Bronchial epithelial cell (primary cell): ENCODE data around the gene CELSR1. TPM values are rescaled to one million over a fixed set of nuclear protein-coding genes. Genes with fewer than 3 reads are reported as not detected.

Experiments
- DNase-seq: peaks from one replicate; pipeline ENCODE4 v3.0.0-alpha.2; 2010; ENCODE audit warnings: low read depth
- FAIRE-seq: peaks from 2 replicates; lab custom pipeline; 2011; peaks lifted over from hg19 to GRCh38; lab: Jason Lieb, UNC
- H3K27me3 ChIP-seq: 2 replicates; pipeline ENCODE4 v1.5.1; 2011; ENCODE audit warnings: low read length; ENCODE audit not compliant: control insufficient read depth, insufficient read depth
- H3K36me3 ChIP-seq: 2 replicates; pipeline ENCODE4 v1.5.1; 2011; ENCODE audit warnings: low read length; ENCODE audit not compliant: control insufficient read depth, insufficient read depth
- H3K4me3 ChIP-seq: 2 replicates; pipeline ENCODE4 v1.5.1; 2011; ENCODE audit warnings: mild to moderate bottlenecking, low read depth, low read length, control low read depth
- total RNA-seq: library from RNA; depleted of rRNA; stranded (reverse); fragments of >200 nt; gene quantifications from 2 replicates; pipeline ENCODE4 v1.2.1, GENCODE V29; 2014
- TF ChIP-seq, protein P1 (sequence below): IDR thresholded peaks from 2 replicates; pipeline ENCODE4 v1.5.1; 2011; ENCODE audit warnings: mild to moderate bottlenecking, moderate library complexity, low read length, control low read depth, inconsistent platforms; ENCODE audit not compliant: insufficient read depth, severe bottlenecking

Gene CELSR1
- total RNA-seq, 1 donor from 2014 or later, result 39.0 TPM

GRCh38 chr22:46464296-46464695 is 73.1 kb downstream of the CELSR1 start:
- FAIRE-seq, result no peak
- no peak overlapping the region for H3K4me3 ChIP-seq
- TF ChIP-seq, protein P1, sequence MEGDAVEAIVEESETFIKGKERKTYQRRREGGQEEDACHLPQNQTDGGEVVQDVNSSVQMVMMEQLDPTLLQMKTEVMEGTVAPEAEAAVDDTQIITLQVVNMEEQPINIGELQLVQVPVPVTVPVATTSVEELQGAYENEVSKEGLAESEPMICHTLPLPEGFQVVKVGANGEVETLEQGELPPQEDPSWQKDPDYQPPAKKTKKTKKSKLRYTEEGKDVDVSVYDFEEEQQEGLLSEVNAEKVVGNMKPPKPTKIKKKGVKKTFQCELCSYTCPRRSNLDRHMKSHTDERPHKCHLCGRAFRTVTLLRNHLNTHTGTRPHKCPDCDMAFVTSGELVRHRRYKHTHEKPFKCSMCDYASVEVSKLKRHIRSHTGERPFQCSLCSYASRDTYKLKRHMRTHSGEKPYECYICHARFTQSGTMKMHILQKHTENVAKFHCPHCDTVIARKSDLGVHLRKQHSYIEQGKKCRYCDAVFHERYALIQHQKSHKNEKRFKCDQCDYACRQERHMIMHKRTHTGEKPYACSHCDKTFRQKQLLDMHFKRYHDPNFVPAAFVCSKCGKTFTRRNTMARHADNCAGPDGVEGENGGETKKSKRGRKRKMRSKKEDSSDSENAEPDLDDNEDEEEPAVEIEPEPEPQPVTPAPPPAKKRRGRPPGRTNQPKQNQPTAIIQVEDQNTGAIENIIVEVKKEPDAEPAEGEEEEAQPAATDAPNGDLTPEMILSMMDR, result no peak
- no peak for DNase-seq
- H3K27me3 ChIP-seq, result no peaks in the 10 kb centered on the region
- H3K36me3 ChIP-seq, result peaks cover 25% of the 10 kb centered on the region

DNA sequence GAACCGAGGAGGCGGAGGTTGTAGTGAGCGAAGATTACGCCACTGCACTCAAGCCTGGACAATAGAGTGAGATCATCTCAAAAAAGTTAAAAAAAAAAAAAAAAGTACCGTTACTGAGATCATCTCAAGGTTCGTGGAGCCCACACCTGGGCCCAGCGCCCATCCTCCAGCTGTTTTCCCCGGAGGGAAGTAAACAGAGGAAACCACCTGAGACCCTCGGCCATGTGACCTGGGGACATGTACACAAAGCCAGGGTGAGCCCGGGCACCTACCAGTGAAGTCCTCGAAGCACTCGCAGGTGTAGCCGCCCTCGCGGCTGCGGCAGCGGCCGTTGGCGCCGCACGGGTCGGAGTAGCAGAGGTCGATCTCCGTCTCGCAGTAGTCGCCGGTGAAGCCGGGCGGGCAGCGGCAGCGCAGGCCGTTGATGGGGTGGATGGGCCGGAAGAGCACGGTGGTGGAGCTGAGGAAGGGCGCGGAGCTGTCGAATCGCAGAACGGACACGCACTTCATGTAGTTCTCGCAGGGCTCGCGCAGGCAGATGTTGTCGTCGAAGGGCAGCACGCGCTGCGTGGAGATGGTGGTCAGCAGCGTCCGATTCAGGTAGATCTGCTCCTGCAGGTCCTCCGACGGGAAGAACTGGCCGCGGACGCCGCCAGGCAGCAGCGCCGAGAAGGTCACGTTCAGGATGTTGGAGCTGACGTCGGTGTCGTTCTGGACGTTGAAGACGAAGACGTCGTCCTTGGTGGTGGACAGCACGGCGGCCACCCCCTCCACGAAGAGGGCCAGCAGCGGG is 73.8 kb downstream of the CELSR1 start:
- TF ChIP-seq, protein P1, result no peak
- no peak for DNase-seq
- Histone ChIP-seq H3K4me3 (no peak overlapping the region), H3K27me3 (no peaks in the 10 kb centered on the region), H3K36me3 (peaks cover 28% of the 10 kb centered on the region)
- FAIRE-seq, result peak; percentile 32

GRCh38 chr22:46462726-46463371 is 74.6 kb downstream of the CELSR1 start:
- TF ChIP-seq, protein P1, result no peak
- H3K36me3 ChIP-seq, result peaks cover 33% of the 10 kb centered on the region
- DNase-seq, result peak; percentile 96
- FAIRE-seq, result peak; percentile 96
- no peak overlapping the region for H3K4me3 ChIP-seq
- H3K27me3 ChIP-seq, result no peaks in the 10 kb centered on the region

DNA sequence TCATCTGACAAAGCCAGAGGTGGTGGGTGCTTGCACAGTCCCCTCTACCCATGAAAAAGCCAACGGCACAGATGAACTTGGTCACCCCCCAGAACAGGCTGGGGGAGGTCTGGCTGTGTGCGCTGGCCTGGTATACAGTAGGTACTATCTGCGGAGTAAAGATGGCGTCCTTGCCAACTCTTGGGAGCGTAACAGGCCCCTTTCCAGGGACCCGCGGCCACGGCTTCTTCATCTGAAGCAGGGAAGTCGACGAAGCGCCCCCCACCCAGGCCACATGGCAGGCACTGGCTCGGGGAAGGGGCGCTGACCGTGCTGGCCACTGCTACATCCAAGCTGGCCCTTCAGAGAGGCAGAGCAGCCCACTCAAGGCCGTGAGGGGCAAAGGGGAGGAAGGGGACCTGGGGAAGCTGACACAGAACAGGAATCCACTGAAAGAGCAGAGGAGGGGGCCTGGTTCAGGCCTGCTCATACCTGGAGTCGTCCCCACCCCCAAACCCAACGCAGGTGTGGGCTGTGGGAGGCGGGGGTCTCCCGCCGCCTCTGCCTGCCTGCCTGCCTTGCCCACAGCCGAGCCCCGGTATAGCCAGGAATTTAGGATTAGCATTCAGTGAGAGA is 75.7 kb downstream of the CELSR1 start:
- DNase-seq (no peak), FAIRE-seq (no peak)
- TF ChIP-seq, protein P1, result no peak
- Histone ChIP-seq H3K36me3 (peaks cover 36% of the 10 kb centered on the region), H3K27me3 (no peaks in the 10 kb centered on the region), H3K4me3 (no peak overlapping the region)

DNA sequence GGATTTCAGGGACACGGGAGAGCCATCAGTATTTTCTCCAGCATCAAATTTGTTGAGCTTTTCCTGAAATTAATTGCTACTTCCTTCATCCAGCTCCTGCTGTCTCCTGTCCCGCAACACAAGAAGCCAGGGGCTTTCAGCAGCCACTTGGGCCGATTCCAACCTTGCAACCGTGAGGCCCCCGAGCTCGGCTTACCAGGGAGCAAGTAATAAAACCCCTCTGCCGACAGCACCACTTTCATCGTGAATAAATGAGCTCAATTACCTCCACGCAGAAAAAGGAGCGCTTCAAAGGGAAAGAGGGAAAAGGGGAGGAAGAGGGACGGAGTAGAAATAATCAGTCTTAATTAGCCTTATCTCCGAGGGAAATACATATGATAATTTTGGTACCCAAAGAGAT is 76.6 kb downstream of the CELSR1 start:
- FAIRE-seq (no peak), DNase-seq (no peak)
- Histone ChIP-seq H3K27me3 (no peaks in the 10 kb centered on the region), H3K4me3 (no peak overlapping the region), H3K36me3 (peaks cover 37% of the 10 kb centered on the region)
- TF ChIP-seq, protein P1, result no peak
